ENCODE results near the gene AOPEP.

AOPEP gene

GRCh38 chr9:95067897-95068296, 341.4 kb downstream of the AOPEP start:
- H3K9me3 ChIP-seq (ENCODE audit: insufficient read depth, low read depth, low read length) = no peaks in the 10 kb centered on the region
- H3K27ac ChIP-seq (ENCODE audit: low read depth, low read length) = no peak overlapping the region
- H3K36me3 ChIP-seq (ENCODE audit: insufficient read depth, low read length) = no peaks in the 10 kb centered on the region
- H3K9ac ChIP-seq (ENCODE audit: low read depth, low read length) = no peak overlapping the region
- H3K4me3 ChIP-seq (ENCODE audit: low read length) = no peak overlapping the region
- peaks cover 4% of the 10 kb centered on the region; the same call in 1 of the 2 replicates for H3K4me1 ChIP-seq (ENCODE audit: insufficient read depth, low read length)
- WGBS = no CpG with 5 or more reads among the region's 2 CpGs
- no peaks in the 10 kb centered on the region for H3K27me3 ChIP-seq (ENCODE audit: insufficient read depth, low read length)

GRCh38 chr9:95070549-95071021, 344.1 kb downstream of the AOPEP start:
- Histone ChIP-seq H3K4me3 (ENCODE audit: low read length) (no peak overlapping the region), H3K27ac (ENCODE audit: low read depth, low read length) (no peak overlapping the region), H3K9ac (ENCODE audit: low read depth, low read length) (no peak overlapping the region), H3K27me3 (ENCODE audit: insufficient read depth, low read length) (no peaks in the 10 kb centered on the region), H3K4me1 (ENCODE audit: insufficient read depth, low read length) (peaks cover 4% of the 10 kb centered on the region; the same call in 1 of the 2 replicates), H3K9me3 (ENCODE audit: insufficient read depth, low read depth, low read length) (no peaks in the 10 kb centered on the region), H3K36me3 (ENCODE audit: insufficient read depth, low read length) (no peaks in the 10 kb centered on the region)
- 90% methylated on average over 8 of the region's 8 CpGs for WGBS

GRCh38 chr9:95071450-95071849, 345.0 kb downstream of the AOPEP start:
- Histone ChIP-seq H3K9me3 (ENCODE audit: insufficient read depth, low read depth, low read length) (no peaks in the 10 kb centered on the region), H3K4me1 (ENCODE audit: insufficient read depth, low read length) (peaks cover 4% of the 10 kb centered on the region; the same call in 1 of the 2 replicates), H3K27me3 (ENCODE audit: insufficient read depth, low read length) (no peaks in the 10 kb centered on the region), H3K27ac (ENCODE audit: low read depth, low read length) (no peak overlapping the region), H3K36me3 (ENCODE audit: insufficient read depth, low read length) (no peaks in the 10 kb centered on the region), H3K4me3 (ENCODE audit: low read length) (no peak overlapping the region), H3K9ac (ENCODE audit: low read depth, low read length) (no peak overlapping the region)
- 95% methylated on average over 5 of the region's 5 CpGs for WGBS

- H3K4me3 ChIP-seq (ENCODE audit: low read length) = no peak overlapping the region
Observed at GRCh38 chr9:95071925-95072324, 345.4 kb downstream of the AOPEP start.

GRCh38 chr9:95073042-95073607, 346.6 kb downstream of the AOPEP start:
- Histone ChIP-seq H3K4me3 (ENCODE audit: low read length) (no peak overlapping the region), H3K27ac (ENCODE audit: low read depth, low read length) (no peak overlapping the region), H3K9me3 (ENCODE audit: insufficient read depth, low read depth, low read length) (no peaks in the 10 kb centered on the region), H3K9ac (ENCODE audit: low read depth, low read length) (no peak overlapping the region), H3K4me1 (ENCODE audit: insufficient read depth, low read length) (peaks cover 5% of the 10 kb centered on the region; the same call in 1 of the 2 replicates), H3K27me3 (ENCODE audit: insufficient read depth, low read length) (no peaks in the 10 kb centered on the region), H3K36me3 (ENCODE audit: insufficient read depth, low read length) (no peaks in the 10 kb centered on the region)
- WGBS = 93% methylated on average over 18 of the region's 18 CpGs

More at GRCh38 chr9:95071925-95072324, 345.4 kb downstream of the AOPEP start:
- Histone ChIP-seq H3K4me1 (ENCODE audit: insufficient read depth, low read length) (peaks cover 4% of the 10 kb centered on the region; the same call in 1 of the 2 replicates), H3K9ac (ENCODE audit: low read depth, low read length) (no peak overlapping the region), H3K36me3 (ENCODE audit: insufficient read depth, low read length) (no peaks in the 10 kb centered on the region), H3K9me3 (ENCODE audit: insufficient read depth, low read depth, low read length) (no peaks in the 10 kb centered on the region), H3K27ac (ENCODE audit: low read depth, low read length) (no peak overlapping the region), H3K27me3 (ENCODE audit: insufficient read depth, low read length) (no peaks in the 10 kb centered on the region)
- WGBS = 95% methylated on average over 5 of the region's 5 CpGs

- no peak overlapping the region for H3K4me3 ChIP-seq (ENCODE audit: low read length)
- no peaks in the 10 kb centered on the region for H3K27me3 ChIP-seq (ENCODE audit: insufficient read depth, low read length)
- peaks cover 12% of the 10 kb centered on the region; the same call in 1 of the 2 replicates for H3K4me1 ChIP-seq (ENCODE audit: insufficient read depth, low read length)
- H3K9ac ChIP-seq (ENCODE audit: low read depth, low read length) = no peak overlapping the region
- H3K27ac ChIP-seq (ENCODE audit: low read depth, low read length) = no peak overlapping the region
- no peaks in the 10 kb centered on the region for H3K36me3 ChIP-seq (ENCODE audit: insufficient read depth, low read length)
- no peaks in the 10 kb centered on the region for H3K9me3 ChIP-seq (ENCODE audit: insufficient read depth, low read depth, low read length)
- WGBS = 94% methylated on average over 5 of the region's 5 CpGs
Observed at GRCh38 chr9:95073918-95074317, 347.4 kb downstream of the AOPEP start.

- Histone ChIP-seq H3K4me3 (ENCODE audit: low read length) (no peak overlapping the region), H3K36me3 (ENCODE audit: insufficient read depth, low read length) (no peaks in the 10 kb centered on the region)
Observed at GRCh38 chr9:95074632-95075031, 348.1 kb downstream of the AOPEP start.

GRCh38 chr9:95075700-95076099, 349.2 kb downstream of the AOPEP start:
- no peaks in the 10 kb centered on the region for H3K36me3 ChIP-seq (ENCODE audit: insufficient read depth, low read length)
- H3K9ac ChIP-seq (ENCODE audit: low read depth, low read length) = no peak overlapping the region
- 90% methylated on average over 7 of the region's 7 CpGs for WGBS
- no peak overlapping the region for H3K27ac ChIP-seq (ENCODE audit: low read depth, low read length)
- H3K4me1 ChIP-seq (ENCODE audit: insufficient read depth, low read length) = peaks cover 18% of the 10 kb centered on the region; the same call in 1 of the 2 replicates
- no peaks in the 10 kb centered on the region for H3K27me3 ChIP-seq (ENCODE audit: insufficient read depth, low read length)
- H3K9me3 ChIP-seq (ENCODE audit: insufficient read depth, low read depth, low read length) = no peaks in the 10 kb centered on the region
- no peak overlapping the region for H3K4me3 ChIP-seq (ENCODE audit: low read length)

More at GRCh38 chr9:95074632-95075031, 348.1 kb downstream of the AOPEP start:
- no peaks in the 10 kb centered on the region for H3K9me3 ChIP-seq (ENCODE audit: insufficient read depth, low read depth, low read length)
- H3K4me1 ChIP-seq (ENCODE audit: insufficient read depth, low read length) = peaks cover 19% of the 10 kb centered on the region; the same call in 1 of the 2 replicates
- H3K9ac ChIP-seq (ENCODE audit: low read depth, low read length) = no peak overlapping the region
- WGBS = 97% methylated on average over 9 of the region's 9 CpGs
- no peaks in the 10 kb centered on the region for H3K27me3 ChIP-seq (ENCODE audit: insufficient read depth, low read length)
- no peak overlapping the region for H3K27ac ChIP-seq (ENCODE audit: low read depth, low read length)

GRCh38 chr9:95076696-95077052, 350.2 kb downstream of the AOPEP start:
- Histone ChIP-seq H3K9me3 (ENCODE audit: insufficient read depth, low read depth, low read length) (no peaks in the 10 kb centered on the region), H3K4me3 (ENCODE audit: low read length) (no peak overlapping the region), H3K27me3 (ENCODE audit: insufficient read depth, low read length) (no peaks in the 10 kb centered on the region), H3K36me3 (ENCODE audit: insufficient read depth, low read length) (peaks cover 6% of the 10 kb centered on the region; the same call in 1 of the 2 replicates), H3K27ac (ENCODE audit: low read depth, low read length) (no peak overlapping the region), H3K9ac (ENCODE audit: low read depth, low read length) (no peak overlapping the region), H3K4me1 (ENCODE audit: insufficient read depth, low read length) (peaks cover 18% of the 10 kb centered on the region; the same call in 1 of the 2 replicates)
- WGBS = 97% methylated on average over 1 of the region's 1 CpG

- H3K4me3 ChIP-seq (ENCODE audit: low read length) = no peak overlapping the region
- H3K9ac ChIP-seq (ENCODE audit: low read depth, low read length) = peak overlapping the region; percentile 19; the same call in 1 of the 2 replicates
- 84% methylated on average over 18 of the region's 18 CpGs for WGBS
- H3K27ac ChIP-seq (ENCODE audit: low read depth, low read length) = no peak overlapping the region
- H3K4me1 ChIP-seq (ENCODE audit: insufficient read depth, low read length) = peaks cover 18% of the 10 kb centered on the region; the same call in 1 of the 2 replicates
- H3K27me3 ChIP-seq (ENCODE audit: insufficient read depth, low read length) = no peaks in the 10 kb centered on the region
- H3K9me3 ChIP-seq (ENCODE audit: insufficient read depth, low read depth, low read length) = no peaks in the 10 kb centered on the region
- peaks cover 8% of the 10 kb centered on the region; the same call in 1 of the 2 replicates for H3K36me3 ChIP-seq (ENCODE audit: insufficient read depth, low read length)
Observed at GRCh38 chr9:95077053-95077765, 350.7 kb downstream of the AOPEP start.

- Histone ChIP-seq H3K36me3 (ENCODE audit: insufficient read depth, low read length) (peaks cover 11% of the 10 kb centered on the region; the same call in 1 of the 2 replicates), H3K9ac (ENCODE audit: low read depth, low read length) (no peak overlapping the region), H3K27me3 (ENCODE audit: insufficient read depth, low read length) (no peaks in the 10 kb centered on the region), H3K27ac (ENCODE audit: low read depth, low read length) (no peak overlapping the region), H3K4me3 (ENCODE audit: low read length) (no peak overlapping the region), H3K9me3 (ENCODE audit: insufficient read depth, low read depth, low read length) (no peaks in the 10 kb centered on the region), H3K4me1 (ENCODE audit: insufficient read depth, low read length) (peaks cover 18% of the 10 kb centered on the region; the same call in 1 of the 2 replicates)
- WGBS = 81% methylated on average over 13 of the region's 17 CpGs
Observed at GRCh38 chr9:95077766-95078370, 351.4 kb downstream of the AOPEP start.
